DOHH2 (cell line): ENCODE measurements around the gene MACROD2.

Source experiments
- CTCF ChIP-seq: fragments of 200-600 bp; sonication (generic); IDR thresholded peaks from one replicate; pipeline ENCODE4 v1.5.1; 2014; ENCODE audit warnings: antibody characterized with exemption, mild to moderate bottlenecking, low read depth, low read length; ENCODE audit not compliant: poor library complexity, severe bottlenecking
- EZH2phosphoT487 ChIP-seq: fragments of 200-600 bp; sonication (generic); IDR thresholded peaks from 2 replicates; pipeline ENCODE4 v1.6.1; 2017; ENCODE audit warnings: borderline replicate concordance, mild to moderate bottlenecking, antibody characterized with exemption, low read length, moderate library complexity, mixed read lengths

- TF ChIP-seq CTCF, result no peak
- TF ChIP-seq EZH2phosphoT487, result no peak
Observed at GRCh38 chr20:14935285-14935684, 940.0 kb downstream of the MACROD2 start.
